PC-9 (cell line): Measurements from ENCODE around the gene KLF13. TPM values are rescaled to one million over a fixed set of nuclear protein-coding genes. Genes with fewer than 3 reads are reported as not detected.

ENCODE experiments used
- BruUV-seq: library from RNA; stranded (reverse); fragments of 400-500 nt; replicated peaks from 2 replicates; lab custom pipeline; 2021; lab: Mats Ljungman, UMichigan
- CTCF ChIA-PET: fragments of 300-600 bp; sonication (Branson Sonifier 250); formaldehyde crosslinking; loops from one replicate; lab custom pipeline; 2022; ENCODE audit warnings: antibody characterized with exemption; lab: Charles Lee
- POLR2A ChIA-PET: fragments of 300-600 bp; sonication (Branson Sonifier 250); formaldehyde crosslinking; loops from one replicate; lab custom pipeline; 2022; ENCODE audit warnings: antibody characterized with exemption; ENCODE audit not compliant: unreplicated experiment; lab: Charles Lee
- DNase-seq, 2 experiments: peaks; one replicate each; pipeline versions ENCODE4 v3.0.0 to v3.0.0-alpha.2; 2015 to 2022; ENCODE audit warnings: mixed read lengths in 1 of 2
- H2AFZ ChIP-seq: fragments of 200-600 bp; sonication (generic); 2 replicates; pipeline ENCODE4 v1.8.1; 2017; ENCODE audit warnings: antibody characterized with exemption
- H3F3A ChIP-seq: fragments of 200-600 bp; sonication (generic); 2 replicates; pipeline ENCODE4 v1.8.1; 2017; ENCODE audit warnings: antibody characterized with exemption, mild to moderate bottlenecking, low read depth; ENCODE audit not compliant: insufficient read depth
- H3K27ac ChIP-seq: fragments of 200-600 bp; sonication (generic); 2 replicates; pipeline ENCODE4 v1.6.1; 2016; ENCODE audit warnings: mixed run types
- H3K27me3 ChIP-seq: fragments of 200-600 bp; sonication (generic); 2 replicates; pipeline ENCODE4 v1.6.1; 2016; ENCODE audit warnings: low read depth, mixed run types; ENCODE audit not compliant: insufficient read depth
- H3K36me3 ChIP-seq: fragments of 200-600 bp; sonication (generic); 2 replicates; pipeline ENCODE4 v1.6.1; 2016; ENCODE audit warnings: low read depth, mixed run types
- H3K4me1 ChIP-seq: fragments of 200-600 bp; sonication (generic); replicated peaks from 2 replicates; pipeline ENCODE4 v1.6.1; 2016; ENCODE audit warnings: mixed run types; ENCODE audit not compliant: insufficient read depth
- H3K4me2 ChIP-seq: fragments of 200-600 bp; sonication (generic); 2 replicates; pipeline ENCODE4 v1.6.1; 2017; ENCODE audit warnings: mixed run types
- H3K4me3 ChIP-seq: fragments of 200-600 bp; sonication (generic); 2 replicates; pipeline ENCODE4 v1.6.1; 2016; ENCODE audit warnings: mixed run types
- H3K79me2 ChIP-seq: fragments of 200-600 bp; sonication (generic); 2 replicates; pipeline ENCODE4 v1.6.1; 2017; ENCODE audit warnings: low read depth, mixed run types
- H3K9me2 ChIP-seq: fragments of 200-600 bp; sonication (generic); 2 replicates; pipeline ENCODE4 v1.8.1; 2017; ENCODE audit warnings: mild to moderate bottlenecking; ENCODE audit not compliant: insufficient read depth
- H3K9me3 ChIP-seq: fragments of 200-600 bp; sonication (generic); 2 replicates; pipeline ENCODE4 v1.8.1; 2016; ENCODE audit warnings: low read depth; ENCODE audit not compliant: insufficient read depth
- H4K20me1 ChIP-seq: fragments of 200-600 bp; sonication (generic); 2 replicates; pipeline ENCODE4 v1.8.1; 2017; ENCODE audit not compliant: insufficient read depth
- EZH2 ChIP-seq: fragments of 200-600 bp; sonication (generic); IDR thresholded peaks from 2 replicates; pipeline ENCODE4 v1.8.0; 2017; ENCODE audit warnings: antibody characterized with exemption, low read depth
- intact Hi-C: fragments of 100-400 bp; cut with micrococcal nuclease; formaldehyde crosslinking; loops from one replicate; pipeline ENCODE4 v1.10.0; 2022; ENCODE audit not compliant: unreplicated experiment
- total RNA-seq: library from RNA; stranded (reverse); gene quantifications from 2 replicates; pipeline ENCODE4 v1.2.3, GENCODE V29; 2021
- TF ChIP-seq, protein P1 (sequence below): fragments of 200-600 bp; sonication (generic); conservative IDR thresholded peaks from 2 replicates; pipeline ENCODE4 v1.6.1; 2017; ENCODE audit warnings: mixed run types, antibody characterized with exemption, mild to moderate bottlenecking, moderate library complexity

Gene KLF13
- total RNA-seq, 1 experiment from 2014 or later, result 3.4 TPM

DNA sequence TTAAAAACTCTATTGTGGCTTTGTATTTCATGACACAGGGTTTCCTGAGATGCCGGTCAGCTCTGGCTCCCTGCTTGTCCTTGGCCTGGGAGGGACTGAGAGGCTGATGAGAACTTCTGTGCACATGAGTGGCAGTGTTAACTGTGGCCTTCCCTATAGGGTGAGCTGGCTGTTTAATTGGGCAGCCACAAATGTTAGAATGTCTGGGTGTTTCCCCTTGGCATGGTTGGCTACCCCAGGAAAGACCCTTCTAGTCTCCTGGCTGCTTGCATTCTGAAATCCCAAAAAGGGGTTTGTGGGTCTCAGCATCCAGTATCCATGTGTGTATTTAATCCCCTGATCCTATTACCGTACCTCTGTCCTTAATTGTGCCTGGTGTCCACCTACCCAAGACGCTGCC, 3.0 kb upstream of the KLF13 start:
- Histone ChIP-seq H3K4me1 (no peaks in the 10 kb centered on the region), H4K20me1 (no peaks in the 10 kb centered on the region), H3K27me3 (peaks cover 5% of the 10 kb centered on the region; the same call in 1 of the 2 replicates), H3K9me2 (no peaks in the 10 kb centered on the region), H3K4me3 (no peak overlapping the region), H3K4me2 (no peak overlapping the region), H3K36me3 (no peaks in the 10 kb centered on the region), H3K27ac (no peak overlapping the region), H3K79me2 (no peaks in the 10 kb centered on the region), H2AFZ (no peak overlapping the region), H3K9me3 (no peaks in the 10 kb centered on the region), H3F3A (no peaks in the 10 kb centered on the region)
- intact Hi-C loops, result no loop called here
- CTCF ChIA-PET, result no interaction called here
- no TSS peak for BruUV-seq
- no peak for DNase-seq
- TF ChIP-seq, protein P1, sequence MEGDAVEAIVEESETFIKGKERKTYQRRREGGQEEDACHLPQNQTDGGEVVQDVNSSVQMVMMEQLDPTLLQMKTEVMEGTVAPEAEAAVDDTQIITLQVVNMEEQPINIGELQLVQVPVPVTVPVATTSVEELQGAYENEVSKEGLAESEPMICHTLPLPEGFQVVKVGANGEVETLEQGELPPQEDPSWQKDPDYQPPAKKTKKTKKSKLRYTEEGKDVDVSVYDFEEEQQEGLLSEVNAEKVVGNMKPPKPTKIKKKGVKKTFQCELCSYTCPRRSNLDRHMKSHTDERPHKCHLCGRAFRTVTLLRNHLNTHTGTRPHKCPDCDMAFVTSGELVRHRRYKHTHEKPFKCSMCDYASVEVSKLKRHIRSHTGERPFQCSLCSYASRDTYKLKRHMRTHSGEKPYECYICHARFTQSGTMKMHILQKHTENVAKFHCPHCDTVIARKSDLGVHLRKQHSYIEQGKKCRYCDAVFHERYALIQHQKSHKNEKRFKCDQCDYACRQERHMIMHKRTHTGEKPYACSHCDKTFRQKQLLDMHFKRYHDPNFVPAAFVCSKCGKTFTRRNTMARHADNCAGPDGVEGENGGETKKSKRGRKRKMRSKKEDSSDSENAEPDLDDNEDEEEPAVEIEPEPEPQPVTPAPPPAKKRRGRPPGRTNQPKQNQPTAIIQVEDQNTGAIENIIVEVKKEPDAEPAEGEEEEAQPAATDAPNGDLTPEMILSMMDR, result no peak
- no peak for TF ChIP-seq EZH2
- POLR2A ChIA-PET, result no interaction called here

DNA sequence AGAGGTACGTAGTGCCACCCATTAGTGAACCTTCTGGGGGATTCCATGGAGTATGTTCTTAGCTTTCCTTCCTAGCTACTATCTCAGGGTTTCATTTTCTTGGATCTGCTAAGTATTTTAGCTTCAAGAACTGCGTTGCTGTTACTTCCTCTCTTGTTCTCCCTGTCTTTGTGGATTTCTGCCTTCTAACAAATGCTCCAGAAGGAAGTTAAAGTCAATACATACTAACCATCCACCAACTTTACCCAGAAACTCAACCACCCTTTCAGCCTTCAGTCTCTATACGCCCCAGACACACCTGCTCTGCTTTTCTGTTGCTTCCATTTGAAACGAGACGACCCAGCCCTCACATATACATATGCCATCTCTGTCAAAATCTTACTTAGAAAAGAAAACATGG, 2.4 kb upstream of the KLF13 start:
- H3K4me3 ChIP-seq, result no peak overlapping the region
- TF ChIP-seq, protein P1, result no peak
- TF ChIP-seq EZH2, result no peak
- H3K9me2 ChIP-seq, result no peaks in the 10 kb centered on the region
- ChIA-PET POLR2A (no interaction called here), CTCF (no interaction called here)
- no peaks in the 10 kb centered on the region for H3F3A ChIP-seq
- no peaks in the 10 kb centered on the region for H3K9me3 ChIP-seq
- intact Hi-C loops, result no loop called here
- H3K27me3 ChIP-seq, result no peaks in the 10 kb centered on the region
- no peaks in the 10 kb centered on the region for H3K36me3 ChIP-seq
- H3K4me2 ChIP-seq, result no peak overlapping the region
- no peaks in the 10 kb centered on the region for H4K20me1 ChIP-seq
- H3K27ac ChIP-seq, result no peak overlapping the region
- no peaks in the 10 kb centered on the region for H3K4me1 ChIP-seq
- BruUV-seq, result no TSS peak
- DNase-seq, result no peak
- H2AFZ ChIP-seq, result no peak overlapping the region
- H3K79me2 ChIP-seq, result no peaks in the 10 kb centered on the region

DNA sequence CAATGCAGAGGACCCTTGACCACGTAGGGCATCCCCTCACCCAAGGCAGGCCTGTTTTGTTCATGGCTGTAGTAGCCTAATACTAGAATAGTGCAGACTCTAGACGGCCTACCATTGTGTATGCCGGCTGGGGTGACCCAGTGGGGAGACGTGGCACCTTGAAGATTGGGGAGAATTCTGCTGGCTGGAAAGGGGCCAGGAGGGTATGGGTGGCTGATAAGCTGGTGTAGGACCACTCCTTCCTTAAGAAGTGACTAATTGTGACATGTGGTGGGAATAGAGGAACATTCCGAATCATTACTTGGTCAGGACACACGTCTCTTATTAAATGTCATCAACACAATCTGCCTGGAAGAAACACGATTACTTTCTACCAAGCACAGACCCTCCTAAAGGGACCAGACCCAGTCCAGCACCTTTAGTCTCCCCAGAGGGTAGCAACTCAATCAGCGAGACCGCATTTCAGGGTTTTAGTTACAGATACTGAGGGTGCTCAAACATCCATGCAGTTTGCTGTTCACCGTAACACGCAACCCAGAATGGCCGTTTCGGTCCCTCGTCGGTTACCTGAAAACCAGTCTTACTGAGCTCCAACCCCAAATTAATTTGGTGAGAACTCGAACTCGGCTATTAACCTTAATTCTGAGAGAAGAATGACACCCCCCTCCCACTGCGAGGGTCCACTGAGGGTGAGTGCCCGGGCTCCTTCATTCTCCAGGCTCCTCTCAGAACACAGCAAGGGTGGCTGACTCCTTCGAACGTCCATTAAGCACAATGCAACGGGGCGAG, 1.6 kb upstream of the KLF13 start:
- intact Hi-C loops, result loop anchor here (5.0 kb wide), 1 partner anchor 333 kb away; the partner anchor contains the start of gene MTMR10
- Histone ChIP-seq H3K4me1 (no peaks in the 10 kb centered on the region), H3K4me3 (no peak overlapping the region), H3K79me2 (no peaks in the 10 kb centered on the region), H3K4me2 (no peak overlapping the region), H3K9me2 (no peaks in the 10 kb centered on the region), H3K36me3 (no peaks in the 10 kb centered on the region), H2AFZ (no peak overlapping the region), H3K27ac (no peak overlapping the region), H3K27me3 (no peaks in the 10 kb centered on the region), H3F3A (no peaks in the 10 kb centered on the region), H3K9me3 (no peaks in the 10 kb centered on the region), H4K20me1 (no peaks in the 10 kb centered on the region)
- no peak for DNase-seq
- ChIA-PET CTCF (no interaction called here), POLR2A (no interaction called here)
- BruUV-seq, result TSS peak; percentile 49
- TF ChIP-seq, protein P1, result no peak
